Endothelial cell of umbilical vein (primary cell): ENCODE measurements around the gene LTBP2. TPM values are rescaled to one million over a fixed set of nuclear protein-coding genes. Genes with fewer than 3 reads are reported as not detected.

Source experiments
- BruUV-seq: library from RNA; stranded (reverse); fragments of 400-500 nt; replicated peaks from 2 replicates; lab custom pipeline; 2021; lab: Mats Ljungman, UMichigan
- CTCF ChIA-PET: fragments of 300-600, 350-600 bp; sonication (Branson Sonifier 250); formaldehyde crosslinking; loops from one replicate; lab custom pipeline; 2021; ENCODE audit warnings: antibody characterized with exemption, inconsistent platforms; lab: Charles Lee
- POLR2A ChIA-PET: fragments of 300-600, 350-600 bp; sonication (Branson Sonifier 250); formaldehyde crosslinking; loops from one replicate; lab custom pipeline; 2021; ENCODE audit warnings: antibody characterized with exemption, inconsistent platforms; lab: Charles Lee
- DNase-seq: peaks from one replicate; pipeline ENCODE4 v3.0.0-alpha.2; 2011; ENCODE audit warnings: low read depth, low spot score
- FAIRE-seq: peaks from 2 replicates; lab custom pipeline; 2011; peaks lifted over from hg19 to GRCh38; lab: Jason Lieb, UNC
- H2AFZ ChIP-seq: 2 replicates; pipeline ENCODE4 v1.6.0; 2012; ENCODE audit warnings: low read depth, low read length, control low read depth, inconsistent platforms
- H3K27ac ChIP-seq: 2 replicates; pipeline ENCODE4 v1.5.1; 2011; ENCODE audit warnings: low read depth, mild to moderate bottlenecking, control low read depth, low read length, moderate library complexity; ENCODE audit not compliant: insufficient read depth
- H3K27me3 ChIP-seq, 2 experiments: 2 replicates each; pipeline versions ENCODE4 v1.6.0 to v1.6.1; 2011; ENCODE audit warnings: low read length in 2 of 2, mixed read lengths in 1 of 2; ENCODE audit not compliant: control insufficient read depth in 2 of 2, insufficient read depth in 2 of 2
- H3K36me3 ChIP-seq, 2 experiments: 2 replicates in 1 of 2; 3 replicates in 1 of 2; pipeline ENCODE4 v1.5.1; 2011; ENCODE audit warnings: low read length in 2 of 2, mild to moderate bottlenecking in 1 of 2, moderate library complexity in 1 of 2; ENCODE audit not compliant: control insufficient read depth in 2 of 2, insufficient read depth in 2 of 2; ENCODE audit errors: extremely low read depth in 1 of 2
- H3K4me1 ChIP-seq: 3 replicates; pipeline ENCODE4 v1.5.1; 2011; ENCODE audit warnings: mild to moderate bottlenecking, low read length; ENCODE audit not compliant: control insufficient read depth, insufficient read depth; ENCODE audit errors: extremely low read depth
- H3K4me2 ChIP-seq: 2 replicates; pipeline ENCODE4 v1.6.1; 2011; ENCODE audit warnings: low read length, control low read depth, mixed read lengths; ENCODE audit not compliant: insufficient read depth
- H3K4me3 ChIP-seq, 3 experiments: fragments of 200-600 bp in 1 of 3; sonication (generic), shearing (Covaris generic) in 1 of 3; replicated peaks in 1 of 3; 2 replicates each; pipeline ENCODE4 v1.5.1; 2011 to 2016; ENCODE audit warnings: control low read depth in 3 of 3, low read length in 3 of 3, mild to moderate bottlenecking in 2 of 3, inconsistent platforms in 1 of 3, low read depth in 1 of 3, moderate library complexity in 1 of 3; ENCODE audit not compliant: insufficient read depth in 1 of 3
- H3K79me2 ChIP-seq: 2 replicates; pipeline ENCODE4 v1.6.0; 2012; ENCODE audit warnings: low read length, inconsistent platforms; ENCODE audit not compliant: control insufficient read depth, insufficient read depth
- H3K9ac ChIP-seq: replicated peaks from 2 replicates; pipeline ENCODE3; 2011; ENCODE audit warnings: low read length, control low read depth; ENCODE audit not compliant: insufficient read depth; ENCODE audit errors: extremely low read depth
- H3K9me1 ChIP-seq: replicated peaks from 3 replicates; pipeline ENCODE4 v1.6.0; 2011; ENCODE audit warnings: mild to moderate bottlenecking, low read length; ENCODE audit not compliant: control insufficient read depth, insufficient read depth; ENCODE audit errors: extremely low read depth
- H3K9me3 ChIP-seq: replicated peaks from 2 replicates; pipeline ENCODE4 v1.5.1; 2012; ENCODE audit warnings: low read length, inconsistent platforms; ENCODE audit not compliant: control insufficient read depth, insufficient read depth
- H4K20me1 ChIP-seq: replicated peaks from 2 replicates; pipeline ENCODE3; 2011; ENCODE audit warnings: mild to moderate bottlenecking, low read length; ENCODE audit not compliant: control insufficient read depth, insufficient read depth; ENCODE audit errors: extremely low read depth
- CTCF ChIP-seq, 2 donors: IDR thresholded peaks; 1 replicate in 1 of 2; 2 replicates in 1 of 2; pipeline ENCODE4 v1.5.1; 2011; ENCODE audit warnings: low read length in 2 of 2, mild to moderate bottlenecking in 2 of 2, moderate library complexity in 2 of 2, control low read depth in 1 of 2, inconsistent platforms in 1 of 2, low read depth in 1 of 2; ENCODE audit not compliant: insufficient read depth in 1 of 2; ENCODE audit errors: extremely low read depth in 1 of 2
- FOS ChIP-seq: IDR thresholded peaks from 2 replicates; pipeline ENCODE4 v1.6.1; 2011; ENCODE audit warnings: mild to moderate bottlenecking, low read length, moderate library complexity, borderline replicate concordance; ENCODE audit not compliant: insufficient read depth
- POLR2A ChIP-seq: IDR thresholded peaks from 2 replicates; pipeline ENCODE4 v1.6.1; 2012; ENCODE audit warnings: low read depth, mild to moderate bottlenecking, control low read depth, low read length
- POLR2AphosphoS5 ChIP-seq: IDR thresholded peaks from 2 replicates; pipeline ENCODE4 v1.6.1; 2012; ENCODE audit warnings: low read depth, mild to moderate bottlenecking, control low read depth, low read length, moderate library complexity; ENCODE audit not compliant: insufficient read depth
- dilution Hi-C: fragments of 300-500 bp; cut with MboI; formaldehyde crosslinking; loops from one replicate; pipeline ENCODE4 v1.15.0; 2019; ENCODE audit warnings: low sequenced_read_pairs; ENCODE audit not compliant: extremely low pct_ligation_motif_present
- intact Hi-C: fragments of 100-400 bp; cut with micrococcal nuclease; formaldehyde crosslinking; loops from one replicate; pipeline ENCODE4 v1.10.0; 2022
- polyA plus RNA-seq, 4 experiments: library from polyadenylated mRNA; depleted of rRNA in 3 of 4; stranded (reverse) in 3 of 4; unstranded in 1 of 4; fragments of >200 nt; gene quantifications; 2 replicates each; pipeline versions ENCODE4 v1.2.1 to v1.2.3, GENCODE V29; 2011 to 2012; ENCODE audit warnings: missing spikeins in 1 of 4
- total RNA-seq: library from RNA; stranded (reverse); gene quantifications from 2 replicates; pipeline ENCODE4 v1.2.3, GENCODE V29; 2021

Gene LTBP2
- total and polyA plus RNA-seq, 2 donors (not counting 3 experiments of a cell fraction or from before 2014, with no cell fraction given) = 209 to 268 TPM

- POLR2A ChIA-PET = no interaction called here
- Histone ChIP-seq H3K27ac (no peak overlapping the region), H3K9ac (no peak overlapping the region), H3K9me3 (no peaks in the 10 kb centered on the region), H3K79me2 (no peaks in the 10 kb centered on the region), H3K27me3 (no peaks in the 10 kb centered on the region), H3K36me3 (peaks cover 13 to 52% of the 10 kb centered on the region in 2 experiments), H4K20me1 (no peaks in the 10 kb centered on the region), H3K4me3 (no peak overlapping the region), H3K4me1 (no peaks in the 10 kb centered on the region), H2AFZ (no peak overlapping the region), H3K4me2 (no peak overlapping the region), H3K9me1 (no peaks in the 10 kb centered on the region)
- BruUV-seq = no TSS peak
- dilution Hi-C loops = no loop called here
- CTCF ChIA-PET = no interaction called here
- DNase-seq (no peak), FAIRE-seq (no peak)
- TF ChIP-seq POLR2AphosphoS5 = peak; percentile 10
- TF ChIP-seq FOS = no peak
- intact Hi-C loops = no loop called here
Observed at GRCh38 chr14:74531006-74531405, 81.0 kb downstream of the LTBP2 start.

- Histone ChIP-seq H3K9me1 (no peaks in the 10 kb centered on the region), H3K4me3 (no peak overlapping the region), H3K4me2 (no peak overlapping the region), H3K9me3 (no peaks in the 10 kb centered on the region), H3K9ac (no peak overlapping the region), H3K27me3 (no peaks in the 10 kb centered on the region), H2AFZ (no peak overlapping the region), H4K20me1 (no peaks in the 10 kb centered on the region), H3K27ac (no peak overlapping the region), H3K4me1 (no peaks in the 10 kb centered on the region), H3K36me3 (peaks cover 13 to 47% of the 10 kb centered on the region in 2 experiments), H3K79me2 (no peaks in the 10 kb centered on the region)
- FAIRE-seq (no peak), DNase-seq (no peak)
- TF ChIP-seq FOS = no peak
- TF ChIP-seq POLR2AphosphoS5 = no peak
- TF ChIP-seq POLR2A = peak; percentile 19
- TF ChIP-seq CTCF (IDR thresholded peaks at IDR 0.05; ENCODE audit: extremely low read depth in 1 of 2, insufficient read depth in 1 of 2, low read depth in 1 of 2, low read length in 2 of 2) = no peak
- CTCF ChIA-PET = no interaction called here
- intact Hi-C loops (no loop called here), dilution Hi-C loops (no loop called here)
- POLR2A ChIA-PET = interaction anchor here (0.6 kb wide), 1 partner anchor 44 kb away, joined by 3 read pairs; no protein-coding TSS in a partner anchor
- TSS peak; percentile 11 for BruUV-seq
Observed at GRCh38 chr14:74528886-74529285, 83.2 kb downstream of the LTBP2 start.
